ENCODE data around the gene KRTAP5-10. TPM values are rescaled to one million over a fixed set of nuclear protein-coding genes. Genes with fewer than 3 reads are reported as not detected.

The KRTAP5-10 gene
- total RNA-seq (ENCODE audit: unreplicated experiment), result not detected
- long read RNA-seq, result 0 reads

- H3K27ac Mint-ChIP-seq (ENCODE audit: unreplicated experiment), result no peak within 1 kb of the TSS
- DNase-seq, result no peak
- no peak within 1 kb of the TSS for H3K4me3 Mint-ChIP-seq (ENCODE audit: unreplicated experiment)
- peaks cover 10% of the 10 kb centered on the region for H3K36me3 Mint-ChIP-seq (ENCODE audit: unreplicated experiment)
- peaks cover 13% of the 10 kb centered on the region for H3K4me1 Mint-ChIP-seq (ENCODE audit: low read depth, unreplicated experiment)
- no peak for TF ChIP-seq CTCF (IDR thresholded peaks at IDR 0.05; ENCODE audit: partially characterized antibody, unreplicated experiment)
- peaks cover 23% of the 10 kb centered on the region for H3K9me3 Mint-ChIP-seq (ENCODE audit: unreplicated experiment)
- H3K27me3 Mint-ChIP-seq (ENCODE audit: unreplicated experiment), result peaks cover 12% of the 10 kb centered on the region
These were observed at the start of gene KRTAP5-10 for GRCh38 chr11:71565263-71565662. Gene KRTAP5-10, plus strand, starts transcription at chr11:71565563. Its CDS starts 25 bp downstream, at chr11:71565588.

GRCh38 chr11:71518506-71519471 lies 46.6 kb upstream of the KRTAP5-10 start:
- Mint-ChIP-seq H3K4me1 (ENCODE audit: low read depth, unreplicated experiment) (no peaks in the 10 kb centered on the region), H3K36me3 (ENCODE audit: unreplicated experiment) (peaks cover 4% of the 10 kb centered on the region), H3K9me3 (ENCODE audit: unreplicated experiment) (peaks cover 6% of the 10 kb centered on the region), H3K27ac (ENCODE audit: unreplicated experiment) (no peak overlapping the region), H3K27me3 (ENCODE audit: unreplicated experiment) (no peaks in the 10 kb centered on the region), H3K4me3 (ENCODE audit: unreplicated experiment) (no peak overlapping the region)
- no peak for TF ChIP-seq CTCF (IDR thresholded peaks at IDR 0.05; ENCODE audit: partially characterized antibody, unreplicated experiment)
- DNase-seq, result no peak

GRCh38 chr11:71519546-71519945 lies 45.8 kb upstream of the KRTAP5-10 start:
- TF ChIP-seq CTCF (IDR thresholded peaks at IDR 0.05; ENCODE audit: partially characterized antibody, unreplicated experiment), result no peak
- H3K4me3 Mint-ChIP-seq (ENCODE audit: unreplicated experiment), result no peak overlapping the region
- H3K9me3 Mint-ChIP-seq (ENCODE audit: unreplicated experiment), result peaks cover 4% of the 10 kb centered on the region
- DNase-seq, result no peak
- no peaks in the 10 kb centered on the region for H3K27me3 Mint-ChIP-seq (ENCODE audit: unreplicated experiment)
- H3K4me1 Mint-ChIP-seq (ENCODE audit: low read depth, unreplicated experiment), result no peaks in the 10 kb centered on the region
- H3K36me3 Mint-ChIP-seq (ENCODE audit: unreplicated experiment), result peaks cover 4% of the 10 kb centered on the region
- H3K27ac Mint-ChIP-seq (ENCODE audit: unreplicated experiment), result no peak overlapping the region

GRCh38 chr11:71525188-71525937 lies 40.0 kb upstream of the KRTAP5-10 start:
- peaks cover 10% of the 10 kb centered on the region for H3K9me3 Mint-ChIP-seq (ENCODE audit: unreplicated experiment)
- no peak overlapping the region for H3K27ac Mint-ChIP-seq (ENCODE audit: unreplicated experiment)
- no peaks in the 10 kb centered on the region for H3K27me3 Mint-ChIP-seq (ENCODE audit: unreplicated experiment)
- H3K4me3 Mint-ChIP-seq (ENCODE audit: unreplicated experiment), result no peak overlapping the region
- H3K36me3 Mint-ChIP-seq (ENCODE audit: unreplicated experiment), result peaks cover 5% of the 10 kb centered on the region
- no peak for DNase-seq
- no peak for TF ChIP-seq CTCF (IDR thresholded peaks at IDR 0.05; ENCODE audit: partially characterized antibody, unreplicated experiment)
- peaks cover 2% of the 10 kb centered on the region for H3K4me1 Mint-ChIP-seq (ENCODE audit: low read depth, unreplicated experiment)

Data from glutamatergic neuron (in vitro differentiated cells).